Posterior cingulate gyrus (tissue), 11 donors: ENCODE data around the gene ADGRA1.
"Not testable (repeated sequence)": the region's sequence is repeated elsewhere in the genome, so short reads cannot be mapped to it uniquely, and the experiment has no call there.

Source experiments
- DNase-seq, 10 donors: peaks; one replicate each; pipeline versions ENCODE4 v3.0.0 to v3.0.0-alpha.2; 2020 to 2021; ENCODE audit warnings: mixed read lengths in 3 of 10
- intact Hi-C: fragments of 100-400 bp; cut with DNase I; formaldehyde crosslinking; loops from one replicate; pipeline ENCODE4 v1.15.1; 2023

ADGRA1 gene

GRCh38 chr10:133133471-133134231, 45.9 kb downstream of the ADGRA1 start:
- intact Hi-C loops = no loop called here
- peak in 6 of 10 donors; percentile 4 to 79 (median 41) for DNase-seq

GRCh38 chr10:133134411-133135115, 46.8 kb downstream of the ADGRA1 start:
- DNase-seq = peak in 5 of 10 donors; percentile 3 to 72 (median 10)
- intact Hi-C loops = no loop called here

GRCh38 chr10:133135116-133135465, 47.4 kb downstream of the ADGRA1 start:
- intact Hi-C loops = no loop called here
- DNase-seq = peak in 2 of 10 donors; percentile 71 to 80

- DNase-seq = peak in 2 of 10 donors; percentile 43 to 50
Measured at GRCh38 chr10:133137486-133138145, 49.9 kb downstream of the ADGRA1 start.

GRCh38 chr10:133139551-133140065, 51.9 kb downstream of the ADGRA1 start:
- peak in 5 of 10 donors; percentile 4 to 88 (median 64) for DNase-seq
- intact Hi-C loops = no loop called here

More at GRCh38 chr10:133137486-133138145, 49.9 kb downstream of the ADGRA1 start:
- intact Hi-C loops = not testable (repeated sequence)

- intact Hi-C loops = no loop called here
- DNase-seq = peak in 2 of 10 donors; percentile 67 to 75
Measured at GRCh38 chr10:133140417-133141143, 52.9 kb downstream of the ADGRA1 start.

GRCh38 chr10:133141144-133141957, 53.6 kb downstream of the ADGRA1 start:
- peak in 3 of 10 donors; percentile 19 to 77 (median 59) for DNase-seq
- intact Hi-C loops = no loop called here

GRCh38 chr10:133141958-133142340, 54.2 kb downstream of the ADGRA1 start:
- peak in 5 of 10 donors; percentile 7 to 79 (median 61) for DNase-seq
- intact Hi-C loops = no loop called here

GRCh38 chr10:133142523-133143199, 54.9 kb downstream of the ADGRA1 start:
- peak in 4 of 10 donors; percentile 12 to 76 (median 57) for DNase-seq
- intact Hi-C loops = no loop called here

GRCh38 chr10:133143200-133143533, 55.4 kb downstream of the ADGRA1 start:
- intact Hi-C loops = no loop called here
- DNase-seq = peak in 2 of 10 donors; percentile 17 to 47

- DNase-seq = peak in 3 of 10 donors; percentile 18 to 60 (median 35)
- intact Hi-C loops = no loop called here
Measured at GRCh38 chr10:133143546-133143945, 55.8 kb downstream of the ADGRA1 start.

GRCh38 chr10:133144771-133145170, 57.0 kb downstream of the ADGRA1 start:
- intact Hi-C loops = no loop called here
- peak in 1 of 10 donors; percentile 36 for DNase-seq

GRCh38 chr10:133150226-133150625, 62.5 kb downstream of the ADGRA1 start:
- intact Hi-C loops = no loop called here
- no peak for DNase-seq

GRCh38 chr10:133150656-133151055, 62.9 kb downstream of the ADGRA1 start:
- DNase-seq = peak in 1 of 10 donors; percentile 43
- intact Hi-C loops = no loop called here

GRCh38 chr10:133151071-133151470, 63.3 kb downstream of the ADGRA1 start:
- intact Hi-C loops = not testable (repeated sequence)

GRCh38 chr10:133151543-133151972, 63.8 kb downstream of the ADGRA1 start:
- DNase-seq = peak in 1 of 10 donors; percentile 19
- intact Hi-C loops = no loop called here

More at GRCh38 chr10:133151071-133151470, 63.3 kb downstream of the ADGRA1 start:
- DNase-seq = not testable (repeated sequence)

GRCh38 chr10:133154411-133154810, 66.7 kb downstream of the ADGRA1 start:
- DNase-seq = peak in 1 of 10 donors; percentile 61
- intact Hi-C loops = no loop called here

- peak in 1 of 10 donors; percentile 67 for DNase-seq
- intact Hi-C loops = no loop called here
Measured at GRCh38 chr10:133154996-133155778, 67.5 kb downstream of the ADGRA1 start.
